SK-N-MC (cell line): ENCODE measurements around the gene DNAH10.

Experiments used
- EZH2 ChIP-seq: fragments of 200-600 bp; sonication (generic); IDR thresholded peaks from one replicate; pipeline ENCODE4 v1.6.1; 2017; ENCODE audit warnings: antibody characterized with exemption
- FOXP2 ChIP-seq: optimal IDR thresholded peaks from 2 replicates; pipeline ENCODE3; 2011; ENCODE audit warnings: mild to moderate bottlenecking, moderate library complexity; ENCODE audit not compliant: insufficient read depth; ENCODE audit errors: extremely low read length, control extremely low read depth
- POLR2AphosphoS5 ChIP-seq: IDR thresholded peaks from 2 replicates; pipeline ENCODE4 v1.6.1; 2012; ENCODE audit warnings: mild to moderate bottlenecking, low read depth, low read length, borderline replicate concordance

DNA sequence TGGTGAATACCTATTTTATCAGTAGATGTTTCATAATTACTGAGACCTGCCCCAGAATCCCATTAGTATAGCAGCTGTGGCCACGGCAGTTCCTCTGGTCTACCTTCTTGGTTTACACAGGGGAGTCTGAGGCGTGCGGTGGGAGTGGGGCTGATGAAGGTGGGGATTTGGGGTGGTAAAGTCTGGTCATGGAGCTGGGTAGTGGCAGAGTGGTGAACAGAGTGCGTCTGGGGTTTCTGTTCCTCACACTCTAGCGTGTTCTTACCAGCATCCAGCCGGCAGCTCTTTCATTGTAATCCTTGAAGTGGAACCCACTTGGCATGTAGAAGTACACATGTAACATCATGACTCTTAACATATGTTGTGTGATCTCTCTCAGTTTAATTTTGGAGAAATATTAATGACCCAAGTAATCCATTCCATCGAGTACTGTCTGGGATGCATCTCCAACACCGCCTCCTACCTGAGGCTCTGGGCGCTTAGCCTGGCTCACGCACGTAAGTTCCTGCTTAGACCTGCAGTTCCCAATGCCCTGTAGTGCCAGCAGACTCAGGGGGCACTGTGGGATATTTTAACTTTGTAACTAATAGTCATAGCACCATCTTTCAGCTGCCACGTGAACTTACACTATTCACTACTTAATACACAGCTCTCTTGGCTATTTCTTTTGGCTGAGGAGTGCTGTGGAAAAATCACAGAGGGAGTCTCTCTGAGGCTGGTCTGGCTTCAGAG lies 7.9 kb upstream of the DNAH10 start:
- TF ChIP-seq EZH2 = no peak
- TF ChIP-seq POLR2AphosphoS5 = no peak
- TF ChIP-seq FOXP2 = no peak
